GM12878 (cell line): ENCODE measurements around the gene RNASEL. TPM values are rescaled to one million over a fixed set of nuclear protein-coding genes. Genes with fewer than 3 reads are reported as not detected.
A peak's percentile ranks its signal among the peaks of the same experiment; 100 is the strongest.

Source experiments
- ATAC-seq: fragments of 200-7000 bp; cut with Tn5 transposase; 3 replicates; pipeline ENCODE4 v1.9.1; 2020; ENCODE audit warnings: mild to moderate bottlenecking, moderate library complexity
- BruUV-seq: library from RNA; stranded (reverse); fragments of 400-500 nt; replicated peaks from 2 replicates; lab custom pipeline; 2021; lab: Mats Ljungman, UMichigan
- CTCF ChIA-PET: fragments of 300-600 bp; sonication (Branson Sonifier 250); formaldehyde crosslinking; extraction: SDS; loops from one replicate; lab custom pipeline; 2021; ENCODE audit warnings: inconsistent platforms; lab: Yijun Ruan, JAX
- POLR2A ChIA-PET: fragments of 350-600 bp; formaldehyde crosslinking; extraction: SDS; loops from one replicate; lab custom pipeline; 2021; ENCODE audit warnings: inconsistent platforms; lab: Charles Lee
- RAD21 ChIA-PET: fragments of 300-600 bp; sonication (Branson Sonifier 250); formaldehyde crosslinking; loops from one replicate; lab custom pipeline; 2023; ENCODE audit warnings: antibody characterized with exemption; ENCODE audit not compliant: unreplicated experiment; lab: Charles Lee
- SMC1A ChIA-PET: fragments of 300-600 bp; sonication (Branson Sonifier 250); formaldehyde crosslinking; loops from one replicate; lab custom pipeline; 2023; ENCODE audit not compliant: unreplicated experiment, uncharacterized antibody; lab: Charles Lee
- DNase-seq: peaks from one replicate; pipeline ENCODE4 v3.0.0-alpha.2; 2011; ENCODE audit warnings: low read depth, low spot score
- FAIRE-seq: peaks from 3 replicates; lab custom pipeline; 2011; peaks lifted over from hg19 to GRCh38; lab: Jason Lieb, UNC
- H2AFZ ChIP-seq: 2 replicates; pipeline ENCODE4 v1.6.0; 2011; ENCODE audit warnings: low read depth, low read length, control low read depth; ENCODE audit not compliant: control insufficient read depth
- H3K27ac ChIP-seq: 2 replicates; pipeline ENCODE4 v1.5.1; 2011; ENCODE audit warnings: control low read depth; ENCODE audit not compliant: control insufficient read depth, insufficient read depth
- H3K27me3 ChIP-seq, 2 experiments: replicated peaks in 1 of 2; 2 replicates each; pipeline versions ENCODE4 v1.6.0 to v1.6.1; 2011; ENCODE audit warnings: low read length in 1 of 2; ENCODE audit not compliant: control insufficient read depth in 2 of 2, insufficient read depth in 2 of 2
- H3K36me3 ChIP-seq, 2 experiments: 2 replicates each; pipeline ENCODE4 v1.5.1; 2011; ENCODE audit warnings: low read length in 1 of 2; ENCODE audit not compliant: control insufficient read depth in 2 of 2, insufficient read depth in 2 of 2
- H3K4me1 ChIP-seq: 2 replicates; pipeline ENCODE4 v1.6.1; 2011; ENCODE audit warnings: mild to moderate bottlenecking, low read length, moderate library complexity, mixed read lengths; ENCODE audit not compliant: control insufficient read depth, insufficient read depth
- H3K4me2 ChIP-seq: 2 replicates; pipeline ENCODE4 v1.6.0; 2011; ENCODE audit warnings: control low read depth; ENCODE audit not compliant: control insufficient read depth, insufficient read depth
- H3K4me3 ChIP-seq: fragments of 200-600 bp; sonication (generic); 2 replicates; pipeline ENCODE4 v1.5.1; 2016
- H3K79me2 ChIP-seq: 2 replicates; pipeline ENCODE4 v1.6.0; 2011; ENCODE audit warnings: low read length; ENCODE audit not compliant: control insufficient read depth, insufficient read depth
- H3K9ac ChIP-seq: 2 replicates; pipeline ENCODE4 v1.8.0; 2011; ENCODE audit warnings: low read length, control low read depth, mixed read lengths; ENCODE audit not compliant: control insufficient read depth, insufficient read depth
- H3K9me3 ChIP-seq: replicated peaks from 3 replicates; pipeline ENCODE4 v1.5.1; 2011; ENCODE audit warnings: mild to moderate bottlenecking, low read length; ENCODE audit not compliant: control insufficient read depth, insufficient read depth
- H4K20me1 ChIP-seq: 2 replicates; pipeline ENCODE4 v1.6.0; 2011; ENCODE audit not compliant: control insufficient read depth, insufficient read depth
- BHLHE40 ChIP-seq, 2 experiments: fragments of 450-650 bp in 1 of 2; IDR thresholded peaks; 2 replicates each; pipeline ENCODE4 v1.6.1; 2011 to 2017; ENCODE audit warnings: low read depth in 2 of 2, borderline replicate concordance in 1 of 2, improper control_type of control experiment in 1 of 2, low read length in 1 of 2, mild to moderate bottlenecking in 1 of 2
- CEBPZ ChIP-seq: fragments of 150-350 bp; IDR thresholded peaks from 2 replicates; pipeline ENCODE4 v1.6.1; 2016; ENCODE audit warnings: low read depth, low read length
- CHD4 ChIP-seq: fragments of 200-600 bp; sonication (generic); IDR thresholded peaks from 2 replicates; pipeline ENCODE4 v1.6.1; 2016; ENCODE audit warnings: mild to moderate bottlenecking
- GATAD2B ChIP-seq: fragments of 450-650 bp; conservative IDR thresholded peaks from 2 replicates; pipeline ENCODE4 v1.6.1; 2017; ENCODE audit warnings: low read depth, mild to moderate bottlenecking, moderate library complexity
- MTA2 ChIP-seq: fragments of 450-650 bp; IDR thresholded peaks from 2 replicates; pipeline ENCODE4 v1.6.1; 2016; ENCODE audit warnings: low read depth, mild to moderate bottlenecking, moderate library complexity
- NFYA ChIP-seq: IDR thresholded peaks from 2 replicates; pipeline ENCODE4 v1.6.1; 2011; ENCODE audit warnings: low read depth, mild to moderate bottlenecking, low read length, improper control_type of control experiment, borderline replicate concordance
- PKNOX1 ChIP-seq: fragments of 450-650 bp; IDR thresholded peaks from 2 replicates; pipeline ENCODE4 v1.6.1; 2016; ENCODE audit warnings: mild to moderate bottlenecking
- SMC3 ChIP-seq: IDR thresholded peaks from 2 replicates; pipeline ENCODE4 v1.6.1; 2011; ENCODE audit warnings: low read length, improper control_type of control experiment, borderline replicate concordance
- ZNF274 ChIP-seq: IDR thresholded peaks from one replicate; pipeline ENCODE4 v1.8.0; 2011; ENCODE audit not compliant: insufficient read length, insufficient read depth
- ZNF592 ChIP-seq: fragments of 450-650 bp; IDR thresholded peaks from 2 replicates; pipeline ENCODE4 v1.6.1; 2017; ENCODE audit warnings: mild to moderate bottlenecking, moderate library complexity
- WGBS: methylation state at CpG from one replicate; pipeline ENCODE4 v1.1.6; 2016; ENCODE audit warnings: low lambda C conversion rate; ENCODE audit not compliant: insufficient replicate concordance, insufficient coverage; ENCODE audit errors: missing lambda C conversion rate; 5-methylcytosine and 5-hydroxymethylcytosine counted together
- in situ Hi-C: fragments of 300-500 bp; cut with MboI; formaldehyde crosslinking; loops from 9 replicates; pipeline ENCODE4 v1.14.3; 2018; ENCODE audit warnings: mixed read lengths
- intact Hi-C: fragments of 100-400 bp; cut with micrococcal nuclease; formaldehyde crosslinking; loops from one replicate; pipeline ENCODE4 v1.14.2; 2022; ENCODE audit not compliant: unreplicated experiment
- polyA plus RNA-seq, 11 experiments: library from polyadenylated mRNA; depleted of rRNA in 4 of 11; unstranded in 6 of 11; stranded (reverse) in 5 of 11; fragments of >200 nt; fragmentation: Nextera tagmentation in 4 of 11; fragmentation: Illumina TruSeq in 1 of 11; extraction: Ambion mirVana in 4 of 11; extraction: Trizol in 1 of 11; gene quantifications; 1 replicate in 1 of 11; 2 replicates in 10 of 11; pipeline versions ENCODE4 v1.2.1 to v1.2.3, GENCODE V29; 2011 to 2016; ENCODE audit warnings: inconsistent platforms in 2 of 11, missing spikeins in 2 of 11, low read depth in 1 of 11
- total RNA-seq, 4 experiments: library from RNA; depleted of rRNA in 3 of 4; stranded (reverse); fragments of >200 nt in 3 of 4; fragmentation: Illumina TruSeq in 1 of 4; extraction: Trizol in 1 of 4; gene quantifications; 2 replicates each; pipeline versions ENCODE4 v1.2.1 to v1.2.3, GENCODE V29; 2013 to 2021
- TF ChIP-seq, protein P1 (sequence below): IDR thresholded peaks from 2 replicates; pipeline ENCODE4 v1.6.1; 2012; ENCODE audit warnings: low read length, inconsistent platforms

RNASEL gene
- total and polyA plus RNA-seq, 10 of the 15 experiments (the other 5 are each of a cell fraction or from before 2014, with no cell fraction given), result 3.0 to 10.8 (median 5.0) TPM

DNA sequence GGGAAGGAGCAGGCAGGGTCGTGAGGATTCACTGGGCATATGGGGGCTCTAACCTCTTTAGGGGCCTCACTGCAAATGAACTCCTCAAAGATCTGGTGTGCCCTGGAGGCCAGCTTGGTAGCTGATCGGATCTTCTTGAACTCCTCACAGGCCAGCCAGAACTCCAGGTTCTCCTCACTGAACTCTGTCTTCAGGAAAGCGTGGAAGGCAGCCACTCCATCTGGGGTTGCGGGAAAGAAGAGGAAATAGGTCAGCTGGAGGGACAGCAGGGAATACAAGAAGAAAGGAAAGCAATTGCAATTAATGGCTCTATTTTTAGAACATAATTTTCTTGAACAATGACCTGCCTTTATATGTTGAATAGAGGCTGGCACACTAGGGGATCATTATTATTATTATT is 12.9 kb upstream of the RNASEL start (continued):
- TF ChIP-seq ZNF274 (no peak), MTA2 (no peak), CHD4 (no peak), CEBPZ (no peak), NFYA (no peak)
- TF ChIP-seq, all 136 proteins: peak for 0

DNA sequence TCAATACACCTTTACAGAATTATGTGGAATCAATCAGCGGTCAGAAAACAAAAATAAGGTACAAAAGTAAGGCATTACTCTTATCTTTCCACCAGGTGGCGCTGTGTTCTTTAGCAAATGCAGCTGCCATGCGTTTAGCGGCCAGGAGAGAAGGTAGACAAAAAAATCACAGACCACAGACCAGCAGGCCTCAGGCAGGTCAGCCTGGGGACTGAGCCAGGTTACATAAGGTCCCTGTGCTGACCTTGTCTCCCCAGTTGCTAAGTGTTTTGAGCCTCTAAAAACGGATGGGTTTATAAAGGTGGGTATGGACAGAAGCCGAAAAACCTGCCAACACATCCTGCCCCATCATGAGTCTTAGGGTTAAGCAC is 12.3 kb upstream of the RNASEL start:
- SMC1A ChIA-PET, result interaction anchor here (0.7 to 28.0 kb wide), 14 partner anchors 10 to 330 kb away, joined by 3 to 1145 read pairs (median 12); partner anchors contain the start of genes NPL, RGS8 and RNASEL
- DNase-seq, result peak; percentile 64
- Histone ChIP-seq H3K4me2 (peak overlapping the region; percentile 78), H3K9me3 (no peaks in the 10 kb centered on the region), H3K36me3 (peaks cover 11 to 24% of the 10 kb centered on the region in 2 experiments; a peak in 3 of 4 replicates), H3K27me3 (no peaks in the 10 kb centered on the region), H3K4me1 (peaks cover 11% of the 10 kb centered on the region), H2AFZ (no peak overlapping the region), H4K20me1 (no peaks in the 10 kb centered on the region; the same call in 1 of the 2 replicates), H3K4me3 (peak overlapping the region; percentile 85), H3K79me2 (peaks cover 37% of the 10 kb centered on the region), H3K27ac (peak overlapping the region; percentile 0), H3K9ac (peak overlapping the region; percentile 64)
- in situ Hi-C loops, result no loop called here
- BruUV-seq, result no TSS peak
- intact Hi-C loops, result loop anchor here (1.0 to 5.0 kb wide), 3 partner anchors 116 to 236 kb away; partner anchors contain the start of gene DHX9
- peak; percentile 54 for ATAC-seq
- WGBS, result 17% methylated on average over 6 of the region's 6 CpGs
- CTCF ChIA-PET, result interaction anchor here (0.7 to 37.4 kb wide), 16 partner anchors 12 to 458 kb away, joined by 3 to 1888 read pairs (median 5); partner anchors contain the start of genes NPL and RNASEL
- POLR2A ChIA-PET, result interaction anchor here (1.0 to 4.6 kb wide), 5 partner anchors 10 to 186 kb away, joined by 3 to 34 read pairs (median 4); no protein-coding TSS in a partner anchor
- FAIRE-seq, result peak; percentile 92
- RAD21 ChIA-PET, result interaction anchor here (1.0 to 23.0 kb wide), 16 partner anchors 13 to 208 kb away, joined by 3 to 946 read pairs (median 4); partner anchors contain the start of gene RNASEL
- TF ChIP-seq GATAD2B, result no peak
- TF ChIP-seq, protein P1, sequence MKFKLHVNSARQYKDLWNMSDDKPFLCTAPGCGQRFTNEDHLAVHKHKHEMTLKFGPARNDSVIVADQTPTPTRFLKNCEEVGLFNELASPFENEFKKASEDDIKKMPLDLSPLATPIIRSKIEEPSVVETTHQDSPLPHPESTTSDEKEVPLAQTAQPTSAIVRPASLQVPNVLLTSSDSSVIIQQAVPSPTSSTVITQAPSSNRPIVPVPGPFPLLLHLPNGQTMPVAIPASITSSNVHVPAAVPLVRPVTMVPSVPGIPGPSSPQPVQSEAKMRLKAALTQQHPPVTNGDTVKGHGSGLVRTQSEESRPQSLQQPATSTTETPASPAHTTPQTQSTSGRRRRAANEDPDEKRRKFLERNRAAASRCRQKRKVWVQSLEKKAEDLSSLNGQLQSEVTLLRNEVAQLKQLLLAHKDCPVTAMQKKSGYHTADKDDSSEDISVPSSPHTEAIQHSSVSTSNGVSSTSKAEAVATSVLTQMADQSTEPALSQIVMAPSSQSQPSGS, result no peak
- TF ChIP-seq ZNF592, result no peak; the same call in 1 of the 2 replicates
- TF ChIP-seq SMC3, result peak; percentile 99
- TF ChIP-seq PKNOX1, result no peak
- TF ChIP-seq BHLHE40 (IDR thresholded peaks at IDR 0.05; ENCODE audit: borderline replicate concordance in 1 of 2, low read depth in 2 of 2, low read length in 1 of 2), result 0 out of 4 replicates have a peak, but pooled peaks of 1 of the 2 experiments have one; percentile 17
